Measurements from ENCODE around the gene SSR4.

SSR4 gene

DNA sequence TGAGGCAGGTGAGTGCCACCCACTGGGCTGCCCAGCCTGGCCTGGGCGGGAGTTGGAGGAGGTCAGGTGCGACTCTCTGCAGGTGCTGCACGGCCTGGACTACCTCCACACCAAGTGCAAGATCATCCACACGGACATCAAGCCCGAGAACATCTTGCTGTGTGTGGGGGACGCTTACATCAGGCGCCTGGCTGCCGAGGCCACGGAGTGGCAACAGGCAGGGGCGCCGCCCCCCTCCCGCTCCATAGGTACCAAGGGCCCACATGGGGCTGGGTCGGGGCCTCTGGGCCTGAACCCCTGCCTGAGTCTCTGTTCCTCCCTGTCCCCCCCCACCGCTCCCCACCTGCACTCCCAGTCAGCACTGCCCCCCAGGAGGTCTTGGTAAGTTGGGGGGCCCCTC lies 11.6 kb upstream of the SSR4 start:
- Histone ChIP-seq H3K9me2 (replicated peaks; ENCODE audit: low read depth, low read length) (no peaks in the 10 kb centered on the region), H3K79me2 (ENCODE audit: insufficient read depth, low read length) (no peaks in the 10 kb centered on the region), H3K4me3 (ENCODE audit: low read length, poor library complexity, severe bottlenecking) (no peak overlapping the region), H3K9me3 (ENCODE audit: insufficient read depth, low read depth, low read length) (no peaks in the 10 kb centered on the region), H4K20me1 (ENCODE audit: insufficient read depth, low read length, poor library complexity, severe bottlenecking) (no peaks in the 10 kb centered on the region), H3K4me1 (ENCODE audit: insufficient read depth, low read length, poor library complexity, severe bottlenecking) (no peaks in the 10 kb centered on the region), H3F3A (ENCODE audit: low read depth) (no peaks in the 10 kb centered on the region), H2AFZ (ENCODE audit: low read length) (no peak overlapping the region), H3K9ac (ENCODE audit: low read depth, low read length, poor library complexity, severe bottlenecking) (no peak overlapping the region), H3K36me3 (ENCODE audit: insufficient read depth, low read length) (peaks cover 6% of the 10 kb centered on the region; the same call in 1 of the 2 replicates), H3K27me3 (ENCODE audit: insufficient read depth, low read length, poor library complexity, severe bottlenecking) (no peaks in the 10 kb centered on the region), H3K4me2 (ENCODE audit: low read depth, low read length, poor library complexity, severe bottlenecking) (no peak overlapping the region)
- TF ChIP-seq, protein P1, sequence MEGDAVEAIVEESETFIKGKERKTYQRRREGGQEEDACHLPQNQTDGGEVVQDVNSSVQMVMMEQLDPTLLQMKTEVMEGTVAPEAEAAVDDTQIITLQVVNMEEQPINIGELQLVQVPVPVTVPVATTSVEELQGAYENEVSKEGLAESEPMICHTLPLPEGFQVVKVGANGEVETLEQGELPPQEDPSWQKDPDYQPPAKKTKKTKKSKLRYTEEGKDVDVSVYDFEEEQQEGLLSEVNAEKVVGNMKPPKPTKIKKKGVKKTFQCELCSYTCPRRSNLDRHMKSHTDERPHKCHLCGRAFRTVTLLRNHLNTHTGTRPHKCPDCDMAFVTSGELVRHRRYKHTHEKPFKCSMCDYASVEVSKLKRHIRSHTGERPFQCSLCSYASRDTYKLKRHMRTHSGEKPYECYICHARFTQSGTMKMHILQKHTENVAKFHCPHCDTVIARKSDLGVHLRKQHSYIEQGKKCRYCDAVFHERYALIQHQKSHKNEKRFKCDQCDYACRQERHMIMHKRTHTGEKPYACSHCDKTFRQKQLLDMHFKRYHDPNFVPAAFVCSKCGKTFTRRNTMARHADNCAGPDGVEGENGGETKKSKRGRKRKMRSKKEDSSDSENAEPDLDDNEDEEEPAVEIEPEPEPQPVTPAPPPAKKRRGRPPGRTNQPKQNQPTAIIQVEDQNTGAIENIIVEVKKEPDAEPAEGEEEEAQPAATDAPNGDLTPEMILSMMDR (conservative IDR thresholded peaks at IDR 0.05; ENCODE audit: low read length): no peak
- TF ChIP-seq EZH2phosphoT487 (IDR thresholded peaks at IDR 0.05; ENCODE audit: borderline replicate concordance): no peak

DNA sequence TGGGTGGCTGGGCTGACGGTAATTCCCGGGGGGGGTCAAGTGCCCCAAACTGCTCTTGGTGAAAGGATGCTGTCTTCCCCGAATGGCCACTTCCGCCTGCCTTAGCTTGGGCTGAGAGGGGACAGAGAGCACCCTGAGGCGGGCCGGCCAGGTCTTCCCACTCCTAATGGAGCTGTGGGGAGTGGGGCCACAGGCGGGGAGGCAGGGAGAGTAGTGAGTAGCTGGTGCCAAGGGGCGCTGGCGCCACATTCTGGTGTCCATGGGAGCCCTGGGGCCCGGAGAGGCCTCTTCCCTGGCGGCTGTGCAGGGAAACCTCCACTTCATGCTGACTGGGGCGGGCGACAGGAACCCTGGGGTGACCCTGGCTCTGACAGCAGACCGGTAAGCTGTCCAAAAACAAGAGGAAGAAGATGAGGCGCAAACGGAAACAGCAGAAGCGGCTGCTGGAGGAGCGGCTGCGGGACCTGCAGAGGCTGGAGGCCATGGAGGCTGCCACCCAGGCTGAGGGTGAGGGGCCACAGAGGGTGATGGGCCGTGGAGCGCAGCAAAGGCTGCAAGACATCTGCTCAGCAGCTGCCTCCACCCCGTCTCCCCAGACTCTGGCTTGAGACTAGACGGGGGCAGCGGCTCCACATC lies 11.0 kb upstream of the SSR4 start:
- H3K4me1 ChIP-seq (ENCODE audit: insufficient read depth, low read length, poor library complexity, severe bottlenecking): no peaks in the 10 kb centered on the region
- H3K79me2 ChIP-seq (ENCODE audit: insufficient read depth, low read length): no peaks in the 10 kb centered on the region
- no peak overlapping the region for H3K4me2 ChIP-seq (ENCODE audit: low read depth, low read length, poor library complexity, severe bottlenecking)
- H3F3A ChIP-seq (ENCODE audit: low read depth): no peaks in the 10 kb centered on the region
- no peaks in the 10 kb centered on the region for H3K27me3 ChIP-seq (ENCODE audit: insufficient read depth, low read length, poor library complexity, severe bottlenecking)
- no peak overlapping the region for H2AFZ ChIP-seq (ENCODE audit: low read length)
- peaks cover 8% of the 10 kb centered on the region; the same call in 1 of the 2 replicates for H3K36me3 ChIP-seq (ENCODE audit: insufficient read depth, low read length)
- no peaks in the 10 kb centered on the region for H3K9me2 ChIP-seq (replicated peaks; ENCODE audit: low read depth, low read length)
- no peak for TF ChIP-seq EZH2phosphoT487 (IDR thresholded peaks at IDR 0.05; ENCODE audit: borderline replicate concordance)
- TF ChIP-seq, protein P1 (conservative IDR thresholded peaks at IDR 0.05; ENCODE audit: low read length): no peak
- no peak overlapping the region for H3K9ac ChIP-seq (ENCODE audit: low read depth, low read length, poor library complexity, severe bottlenecking)
- H4K20me1 ChIP-seq (ENCODE audit: insufficient read depth, low read length, poor library complexity, severe bottlenecking): no peaks in the 10 kb centered on the region
- H3K4me3 ChIP-seq (ENCODE audit: low read length, poor library complexity, severe bottlenecking): no peak overlapping the region
- no peaks in the 10 kb centered on the region for H3K9me3 ChIP-seq (ENCODE audit: insufficient read depth, low read depth, low read length)

DNA sequence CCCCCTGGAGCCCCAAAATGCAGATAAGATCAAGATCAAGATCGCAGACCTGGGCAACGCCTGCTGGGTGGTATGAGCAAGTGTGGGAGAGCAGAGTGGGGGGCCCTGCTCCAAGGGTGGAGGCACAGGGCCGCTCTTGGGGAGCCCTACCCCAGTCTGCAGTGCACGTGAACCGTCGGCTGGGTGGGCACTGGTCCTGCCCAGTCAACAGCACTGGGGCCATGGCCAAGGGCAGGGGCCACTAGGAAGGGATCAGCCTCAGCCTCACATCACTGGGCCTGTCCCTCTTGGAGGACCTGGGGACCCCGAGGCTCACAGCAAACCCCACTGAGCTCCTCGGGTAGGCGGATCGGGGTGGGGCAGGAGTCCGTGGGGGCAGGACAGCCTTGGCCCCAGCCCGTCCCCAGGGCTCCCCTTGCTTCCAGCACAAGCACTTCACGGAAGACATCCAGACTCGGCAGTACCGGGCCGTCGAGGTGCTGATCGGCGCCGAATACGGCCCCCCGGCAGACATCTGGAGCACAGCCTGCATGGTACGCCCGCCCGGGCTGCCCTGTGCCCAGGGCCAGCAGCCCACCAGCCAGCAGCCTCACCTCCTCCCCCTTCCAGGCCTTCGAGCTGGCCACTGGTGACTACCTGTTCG lies 10.0 kb upstream of the SSR4 start:
- Histone ChIP-seq H2AFZ (ENCODE audit: low read length) (no peak overlapping the region), H3K79me2 (ENCODE audit: insufficient read depth, low read length) (no peaks in the 10 kb centered on the region), H3K27me3 (ENCODE audit: insufficient read depth, low read length, poor library complexity, severe bottlenecking) (no peaks in the 10 kb centered on the region), H3K36me3 (ENCODE audit: insufficient read depth, low read length) (peaks cover 8% of the 10 kb centered on the region; the same call in 1 of the 2 replicates), H3K9ac (ENCODE audit: low read depth, low read length, poor library complexity, severe bottlenecking) (no peak overlapping the region), H3K4me3 (ENCODE audit: low read length, poor library complexity, severe bottlenecking) (no peak overlapping the region), H3K9me3 (ENCODE audit: insufficient read depth, low read depth, low read length) (no peaks in the 10 kb centered on the region), H4K20me1 (ENCODE audit: insufficient read depth, low read length, poor library complexity, severe bottlenecking) (no peaks in the 10 kb centered on the region), H3F3A (ENCODE audit: low read depth) (no peaks in the 10 kb centered on the region), H3K4me2 (ENCODE audit: low read depth, low read length, poor library complexity, severe bottlenecking) (no peak overlapping the region), H3K9me2 (replicated peaks; ENCODE audit: low read depth, low read length) (no peaks in the 10 kb centered on the region), H3K4me1 (ENCODE audit: insufficient read depth, low read length, poor library complexity, severe bottlenecking) (no peaks in the 10 kb centered on the region)
- TF ChIP-seq EZH2phosphoT487 (IDR thresholded peaks at IDR 0.05; ENCODE audit: borderline replicate concordance): no peak
- TF ChIP-seq, protein P1 (conservative IDR thresholded peaks at IDR 0.05; ENCODE audit: low read length): no peak

Measured in Loucy (cell line).